ENCODE measurements around the gene MAST4. TPM values are rescaled to one million over a fixed set of nuclear protein-coding genes. Genes with fewer than 3 reads are reported as not detected.
A peak's percentile ranks its signal among the peaks of the same experiment; 100 is the strongest.

Gene MAST4
- total RNA-seq, 1 experiment from 2014 or later: 26.5 TPM

DNA sequence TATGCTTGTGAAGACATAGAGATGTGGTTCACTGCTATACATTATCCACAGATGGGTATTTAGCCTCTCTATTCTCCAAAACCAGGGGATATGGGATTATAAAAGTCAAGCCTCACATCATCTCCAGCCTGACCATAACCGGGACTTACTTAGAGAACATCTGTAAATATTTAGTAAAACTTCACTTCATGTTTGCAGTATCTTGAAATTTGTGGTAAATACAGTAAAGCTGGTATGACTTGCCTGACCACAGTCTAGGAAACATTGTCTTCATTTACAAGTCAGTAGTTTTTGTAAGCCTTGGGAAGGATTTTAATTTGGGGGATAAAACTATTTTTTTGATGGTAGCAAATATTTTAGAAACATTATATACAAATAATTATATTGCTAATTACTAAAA, 64.2 kb downstream of the MAST4 start:
- no peak overlapping the region for H3K27ac Mint-ChIP-seq (ENCODE audit: low read depth, unreplicated experiment)
- no peaks in the 10 kb centered on the region for H3K36me3 Mint-ChIP-seq (ENCODE audit: insufficient read depth, unreplicated experiment)
- no peak for DNase-seq (ENCODE audit: unreplicated experiment)
- peaks cover 5% of the 10 kb centered on the region for H3K9me3 Mint-ChIP-seq (ENCODE audit: unreplicated experiment)
- H3K4me1 Mint-ChIP-seq (ENCODE audit: insufficient read depth, unreplicated experiment): no peaks in the 10 kb centered on the region
- no TSS peak for BruUV-seq (replicated peaks)
- TF ChIP-seq, protein P1, sequence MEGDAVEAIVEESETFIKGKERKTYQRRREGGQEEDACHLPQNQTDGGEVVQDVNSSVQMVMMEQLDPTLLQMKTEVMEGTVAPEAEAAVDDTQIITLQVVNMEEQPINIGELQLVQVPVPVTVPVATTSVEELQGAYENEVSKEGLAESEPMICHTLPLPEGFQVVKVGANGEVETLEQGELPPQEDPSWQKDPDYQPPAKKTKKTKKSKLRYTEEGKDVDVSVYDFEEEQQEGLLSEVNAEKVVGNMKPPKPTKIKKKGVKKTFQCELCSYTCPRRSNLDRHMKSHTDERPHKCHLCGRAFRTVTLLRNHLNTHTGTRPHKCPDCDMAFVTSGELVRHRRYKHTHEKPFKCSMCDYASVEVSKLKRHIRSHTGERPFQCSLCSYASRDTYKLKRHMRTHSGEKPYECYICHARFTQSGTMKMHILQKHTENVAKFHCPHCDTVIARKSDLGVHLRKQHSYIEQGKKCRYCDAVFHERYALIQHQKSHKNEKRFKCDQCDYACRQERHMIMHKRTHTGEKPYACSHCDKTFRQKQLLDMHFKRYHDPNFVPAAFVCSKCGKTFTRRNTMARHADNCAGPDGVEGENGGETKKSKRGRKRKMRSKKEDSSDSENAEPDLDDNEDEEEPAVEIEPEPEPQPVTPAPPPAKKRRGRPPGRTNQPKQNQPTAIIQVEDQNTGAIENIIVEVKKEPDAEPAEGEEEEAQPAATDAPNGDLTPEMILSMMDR (IDR thresholded peaks at IDR 0.05; ENCODE audit: unreplicated experiment): no peak
- CTCF ChIA-PET: interaction anchor here (0.5 kb wide), 1 partner anchor 334 kb away, joined by 5 read pairs; no protein-coding TSS in a partner anchor
- intact Hi-C loops (cut with micrococcal nuclease): no loop called here
- H3K4me3 Mint-ChIP-seq (ENCODE audit: unreplicated experiment): no peak overlapping the region
- peaks cover 25% of the 10 kb centered on the region for H3K27me3 Mint-ChIP-seq (ENCODE audit: insufficient read depth, unreplicated experiment)
- POLR2A ChIA-PET: no interaction called here

DNA sequence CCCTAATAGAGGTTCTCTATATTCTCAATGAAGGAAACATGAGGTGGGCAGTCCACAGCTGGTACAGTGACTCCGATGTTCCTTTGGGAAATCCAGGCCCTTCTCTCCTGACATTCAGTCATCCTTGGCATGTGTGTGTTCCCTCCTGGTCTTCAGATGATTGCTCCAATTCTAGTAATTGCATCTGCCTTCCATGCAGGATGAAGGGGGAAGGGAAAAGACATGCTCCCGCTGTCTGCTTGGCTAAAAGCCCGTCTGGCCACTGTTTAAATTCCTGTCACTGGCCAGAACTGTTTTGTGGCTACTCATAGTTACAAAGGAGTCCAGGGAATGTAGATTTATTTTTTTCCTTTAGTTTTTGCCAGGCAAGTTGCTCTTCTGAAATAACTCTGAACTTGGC, 65.0 kb downstream of the MAST4 start:
- ChIA-PET POLR2A (no interaction called here), CTCF (no interaction called here)
- Mint-ChIP-seq H3K27me3 (ENCODE audit: insufficient read depth, unreplicated experiment) (peaks cover 27% of the 10 kb centered on the region), H3K9me3 (ENCODE audit: unreplicated experiment) (peaks cover 5% of the 10 kb centered on the region), H3K36me3 (ENCODE audit: insufficient read depth, unreplicated experiment) (no peaks in the 10 kb centered on the region), H3K4me3 (ENCODE audit: unreplicated experiment) (no peak overlapping the region), H3K27ac (ENCODE audit: low read depth, unreplicated experiment) (no peak overlapping the region), H3K4me1 (ENCODE audit: insufficient read depth, unreplicated experiment) (no peaks in the 10 kb centered on the region)
- TF ChIP-seq, protein P1 (IDR thresholded peaks at IDR 0.05; ENCODE audit: unreplicated experiment): no peak
- DNase-seq (ENCODE audit: unreplicated experiment): no peak
- BruUV-seq (replicated peaks): no TSS peak
- intact Hi-C loops (cut with micrococcal nuclease): no loop called here

DNA sequence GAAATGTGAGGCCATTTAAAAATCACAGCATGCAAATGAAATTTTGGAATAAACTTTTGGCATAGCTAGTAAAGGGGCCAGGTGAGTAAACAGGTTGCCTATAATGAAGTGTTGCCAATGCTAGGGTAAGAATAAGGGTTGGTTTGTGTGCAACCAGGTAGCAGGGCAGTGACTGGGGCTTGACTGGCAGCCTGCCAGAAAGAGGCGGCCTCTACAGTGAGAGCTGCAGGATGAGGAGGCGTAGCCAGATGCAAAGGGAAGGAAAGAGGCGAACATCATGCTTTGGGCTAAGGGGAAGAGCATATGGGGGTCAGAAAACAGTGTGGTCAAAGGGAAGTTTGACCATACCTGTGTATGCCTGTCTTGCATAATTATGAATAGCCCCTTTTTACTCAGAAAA, 70.6 kb downstream of the MAST4 start:
- Mint-ChIP-seq H3K9me3 (ENCODE audit: unreplicated experiment) (peaks cover 5% of the 10 kb centered on the region), H3K4me1 (ENCODE audit: insufficient read depth, unreplicated experiment) (no peaks in the 10 kb centered on the region), H3K27me3 (ENCODE audit: insufficient read depth, unreplicated experiment) (peaks cover 59% of the 10 kb centered on the region), H3K4me3 (ENCODE audit: unreplicated experiment) (no peak overlapping the region), H3K27ac (ENCODE audit: low read depth, unreplicated experiment) (no peak overlapping the region), H3K36me3 (ENCODE audit: insufficient read depth, unreplicated experiment) (no peaks in the 10 kb centered on the region)
- DNase-seq (ENCODE audit: unreplicated experiment): peak; percentile 13
- ChIA-PET CTCF (no interaction called here), POLR2A (no interaction called here)
- TF ChIP-seq, protein P1 (IDR thresholded peaks at IDR 0.05; ENCODE audit: unreplicated experiment): no peak
- intact Hi-C loops (cut with micrococcal nuclease): no loop called here
- no TSS peak for BruUV-seq (replicated peaks)

DNA sequence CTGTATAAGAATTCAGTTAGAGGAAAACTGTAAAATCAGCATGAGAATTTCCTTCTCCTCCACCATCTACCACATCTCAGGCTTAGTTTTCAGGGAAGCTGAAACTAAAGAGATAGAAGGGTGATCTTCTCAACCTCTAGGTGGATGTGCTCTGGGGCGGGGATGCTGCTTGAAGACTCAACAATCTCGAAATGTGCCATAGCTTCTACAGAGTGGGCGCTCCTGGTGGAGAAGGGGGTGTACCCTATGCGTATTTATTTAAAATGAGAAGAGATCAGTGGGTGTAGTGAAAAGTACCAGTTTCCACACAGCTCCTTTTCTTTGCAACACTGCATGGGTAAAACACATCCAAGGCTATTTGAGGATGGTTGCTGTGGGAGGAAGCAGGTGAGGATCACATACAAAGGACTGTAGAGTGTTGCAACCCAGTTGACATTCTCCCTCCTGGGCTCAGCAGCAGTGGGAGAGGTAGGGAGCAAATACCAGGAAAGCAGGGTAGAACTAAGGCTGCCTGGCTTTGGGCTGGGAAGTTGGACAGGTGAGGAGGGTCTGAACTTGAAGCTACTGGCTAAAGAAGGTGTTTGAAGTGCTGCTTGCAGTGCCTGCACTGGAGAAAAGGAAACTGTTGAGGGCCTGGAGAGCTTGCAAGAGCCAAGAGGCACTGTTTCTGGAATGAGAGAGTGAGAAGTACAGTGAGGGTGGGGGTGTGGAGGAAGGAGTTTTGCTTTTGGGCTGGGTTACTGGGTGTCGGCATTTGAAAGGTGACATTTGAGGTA, 73.1 kb downstream of the MAST4 start:
- Mint-ChIP-seq H3K36me3 (ENCODE audit: insufficient read depth, unreplicated experiment) (no peaks in the 10 kb centered on the region), H3K9me3 (ENCODE audit: unreplicated experiment) (no peaks in the 10 kb centered on the region), H3K4me3 (ENCODE audit: unreplicated experiment) (no peak overlapping the region), H3K27me3 (ENCODE audit: insufficient read depth, unreplicated experiment) (peaks cover 56% of the 10 kb centered on the region), H3K27ac (ENCODE audit: low read depth, unreplicated experiment) (no peak overlapping the region), H3K4me1 (ENCODE audit: insufficient read depth, unreplicated experiment) (no peaks in the 10 kb centered on the region)
- DNase-seq (ENCODE audit: unreplicated experiment): no peak
- TF ChIP-seq, protein P1 (IDR thresholded peaks at IDR 0.05; ENCODE audit: unreplicated experiment): no peak
- ChIA-PET CTCF (no interaction called here), POLR2A (interaction anchor here (0.6 kb wide), 1 partner anchor 420 kb away, joined by 3 read pairs; no protein-coding TSS in a partner anchor)
- no TSS peak for BruUV-seq (replicated peaks)
- intact Hi-C loops (cut with micrococcal nuclease): no loop called here
